Left ventricle myocardium superior (tissue), 1 donor: ENCODE results near the gene TRMT44. TPM values are rescaled to one million over a fixed set of nuclear protein-coding genes. Genes with fewer than 3 reads are reported as not detected.

Experiments used
- ATAC-seq: fragments of 200-7000 bp; cut with Tn5 transposase; one replicate; pipeline ENCODE4 v1.9.1; 2020; ENCODE audit warnings: mild to moderate bottlenecking, moderate library complexity
- DNase-seq: peaks from one replicate; pipeline ENCODE4 v3.0.0-alpha.2; 2020
- intact Hi-C: fragments of 100-400 bp; cut with micrococcal nuclease; formaldehyde crosslinking; loops from one replicate; pipeline ENCODE4 v1.11.0; 2022
- total RNA-seq: library from RNA; stranded (reverse); fragmentation: NEBNext Ultra II Directional; extraction: Animal tissue kit (Norgen Biotek cat#: 25700); gene quantifications from one replicate; pipeline ENCODE4 v1.2.1, GENCODE V29; 2021
- donor health status: DM: no; HTN: yes; CAD: no; lungs with severe emphysema.

TRMT44 gene
- total RNA-seq, 1 donor from 2014 or later, result 8.4 TPM

GRCh38 chr4:8522160-8523120, 81.9 kb downstream of the TRMT44 start:
- no peak for ATAC-seq
- DNase-seq, result no peak
- intact Hi-C loops, result no loop called here

- intact Hi-C loops, result no loop called here
- DNase-seq (no peak), ATAC-seq (no peak)
These were observed 82.6 kb downstream of the TRMT44 start for GRCh38 chr4:8523175-8523574.

GRCh38 chr4:8523766-8524165, 83.2 kb downstream of the TRMT44 start:
- DNase-seq (no peak), ATAC-seq (no peak)
- intact Hi-C loops, result no loop called here

- ATAC-seq, result no peak
- intact Hi-C loops, result no loop called here
- no peak for DNase-seq
These were observed 84.2 kb downstream of the TRMT44 start for GRCh38 chr4:8524595-8525382.

GRCh38 chr4:8525383-8526120, 85.0 kb downstream of the TRMT44 start:
- DNase-seq, result no peak
- no peak for ATAC-seq
- intact Hi-C loops, result no loop called here

Other genes with a start within 250 kb of the TRMT44 start
- gene SH3TC1, start 241.5 kb upstream of the TRMT44 start, total RNA-seq, result 8.7 TPM
- 95.6 TPM for gene HTRA3, start 171.0 kb upstream of the TRMT44 start, total RNA-seq
- 25.8 TPM for gene ACOX3, start 54 bp upstream of the TRMT44 start, total RNA-seq
- gene GPR78, start 139.6 kb downstream of the TRMT44 start, total RNA-seq, result not detected
- 1.2 TPM for gene CPZ, start 152.0 kb downstream of the TRMT44 start, total RNA-seq